ENCODE data around the gene KRT85. TPM values are rescaled to one million over a fixed set of nuclear protein-coding genes. Genes with fewer than 3 reads are reported as not detected.

The KRT85 gene
- total and polyA plus RNA-seq, 4 donors, result not detected

GRCh38 chr12:52342781-52343490, 24.3 kb downstream of the KRT85 start:
- Histone ChIP-seq H3K4me1 (ENCODE audit: control insufficient read depth in 5 of 5, insufficient read depth in 5 of 5, low read length in 5 of 5) (peaks cover 0 to 6% (median 0%) of the 10 kb centered on the region in 5 donors), H3K9me3 (ENCODE audit: control insufficient read depth in 4 of 4, insufficient read depth in 3 of 4, low read length in 3 of 4) (peaks cover 0 to 4% (median 1%) of the 10 kb centered on the region in 4 donors), H3K9ac (ENCODE audit: insufficient read depth in 1 of 2, low read length in 2 of 2) (no peak overlapping the region), H3K27ac (ENCODE audit: low read depth in 1 of 2, low read length in 1 of 2) (no peak overlapping the region), H3K36me3 (ENCODE audit: control insufficient read depth in 4 of 4, insufficient read depth in 4 of 4, low read length in 4 of 4) (no peaks in the 10 kb centered on the region), H3K4me3 (no peak overlapping the region), H3K27me3 (ENCODE audit: control insufficient read depth in 3 of 3, insufficient read depth in 3 of 3, low read length in 2 of 3) (no peaks in the 10 kb centered on the region)
- no peak for DNase-seq
- no peak for ATAC-seq (ENCODE audit: insufficient read depth, low FRiP score)
- TF ChIP-seq CTCF (IDR thresholded peaks at IDR 0.05; ENCODE audit: control extremely low read depth, extremely low read depth), result no peak
- 83 to 90% methylated on average over 2 of the region's 2 CpGs for WGBS, 2 donors

- Histone ChIP-seq H3K4me1 (ENCODE audit: control insufficient read depth in 5 of 5, insufficient read depth in 5 of 5, low read length in 5 of 5) (peaks cover 0 to 2% (median 0%) of the 10 kb centered on the region in 5 donors), H3K4me3 (no peak overlapping the region), H3K27ac (ENCODE audit: low read depth in 1 of 2, low read length in 1 of 2) (no peak overlapping the region), H3K27me3 (ENCODE audit: control insufficient read depth in 3 of 3, insufficient read depth in 3 of 3, low read length in 2 of 3) (no peaks in the 10 kb centered on the region), H3K9me3 (ENCODE audit: control insufficient read depth in 4 of 4, insufficient read depth in 3 of 4, low read length in 3 of 4) (peaks cover 0 to 6% (median 2%) of the 10 kb centered on the region in 4 donors), H3K36me3 (ENCODE audit: control insufficient read depth in 4 of 4, insufficient read depth in 4 of 4, low read length in 4 of 4) (no peaks in the 10 kb centered on the region), H3K9ac (ENCODE audit: insufficient read depth in 1 of 2, low read length in 2 of 2) (no peak overlapping the region)
- DNase-seq (no peak), ATAC-seq (ENCODE audit: insufficient read depth, low FRiP score) (no peak)
- WGBS, 2 donors, result 91 to 92% methylated on average over 14 of the region's 14 CpGs
- TF ChIP-seq CTCF (IDR thresholded peaks at IDR 0.05; ENCODE audit: control extremely low read depth, extremely low read depth), result no peak
Measured at GRCh38 chr12:52341066-52341580, 26.2 kb downstream of the KRT85 start.

GRCh38 chr12:52338241-52338960, 28.9 kb downstream of the KRT85 start:
- no peak for TF ChIP-seq CTCF (IDR thresholded peaks at IDR 0.05; ENCODE audit: control extremely low read depth, extremely low read depth)
- ATAC-seq (ENCODE audit: insufficient read depth, low FRiP score) (no peak), DNase-seq (no peak)
- WGBS, 2 donors, result 78 to 87% methylated on average over 10 of the region's 10 CpGs
- no peak overlapping the region for H3K27ac ChIP-seq (ENCODE audit: low read depth in 1 of 2, low read length in 1 of 2)
- H3K9me3 ChIP-seq (ENCODE audit: control insufficient read depth in 4 of 4, insufficient read depth in 3 of 4, low read length in 3 of 4), result peaks cover 0 to 10% (median 3%) of the 10 kb centered on the region in 4 donors
- no peaks in the 10 kb centered on the region for H3K27me3 ChIP-seq (ENCODE audit: control insufficient read depth in 3 of 3, insufficient read depth in 3 of 3, low read length in 2 of 3)
- H3K9ac ChIP-seq (ENCODE audit: insufficient read depth in 1 of 2, low read length in 2 of 2), result no peak overlapping the region
- no peak overlapping the region for H3K4me3 ChIP-seq
- no peaks in the 10 kb centered on the region for H3K4me1 ChIP-seq (ENCODE audit: control insufficient read depth in 5 of 5, insufficient read depth in 5 of 5, low read length in 5 of 5)
- H3K36me3 ChIP-seq (ENCODE audit: control insufficient read depth in 4 of 4, insufficient read depth in 4 of 4, low read length in 4 of 4), result no peaks in the 10 kb centered on the region

Measured in lung (tissue), 12 donors.